HK-2 (cell line): ENCODE measurements around the gene COL4A4.
A peak's percentile ranks its signal among the peaks of the same experiment; 100 is the strongest.

Experiments
- DNase-seq: peaks from one replicate; pipeline ENCODE4 v3.0.0-alpha.2; 2018; ENCODE audit not compliant: unreplicated experiment

COL4A4 gene

DNA sequence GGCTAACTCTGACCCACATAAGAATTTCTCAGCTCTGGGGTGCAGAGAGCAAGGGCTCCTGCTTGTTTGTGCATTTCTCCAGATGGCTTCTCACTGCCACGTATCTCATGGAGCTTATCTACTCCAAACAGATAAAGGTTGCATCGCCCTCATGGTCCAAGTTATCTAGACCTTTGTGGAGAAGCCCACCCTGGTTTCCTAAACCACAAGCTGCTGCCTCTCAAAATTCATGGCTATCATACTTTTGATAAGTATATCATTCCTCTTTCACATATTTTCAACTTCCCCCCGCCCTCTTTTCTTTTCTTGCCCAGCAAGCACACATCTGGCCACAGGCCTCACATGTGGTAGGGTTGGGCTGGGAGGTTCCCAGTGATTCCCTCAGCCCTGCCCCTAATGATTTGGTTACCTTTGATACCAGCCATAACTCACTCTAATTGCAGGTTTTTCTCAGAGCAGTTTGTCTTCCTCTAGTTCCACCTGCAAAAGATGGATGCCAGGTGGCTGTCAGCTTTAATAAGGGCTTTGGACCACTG is 182.1 kb downstream of the COL4A4 start:
- DNase-seq: no peak

DNA sequence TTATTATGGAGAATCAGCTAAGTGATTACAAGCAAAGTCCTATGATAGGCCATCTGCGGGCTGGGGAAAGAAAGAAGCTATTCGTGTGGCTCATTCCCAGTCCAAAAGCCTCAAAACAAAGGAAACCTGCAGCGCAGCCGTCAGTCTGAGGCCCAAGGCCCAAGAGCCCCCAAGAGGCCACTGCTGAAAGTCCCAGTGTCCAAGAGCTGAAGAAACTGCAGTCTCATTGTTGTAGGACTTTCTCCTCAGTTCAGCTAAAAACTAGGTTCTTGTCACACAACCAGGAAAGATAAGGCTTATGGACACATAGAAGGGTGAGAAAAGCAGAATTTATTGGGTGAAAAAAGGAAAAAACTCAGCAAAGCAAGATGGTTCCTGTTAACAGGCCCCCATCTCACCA is 185.0 kb downstream of the COL4A4 start:
- DNase-seq: no peak

DNA sequence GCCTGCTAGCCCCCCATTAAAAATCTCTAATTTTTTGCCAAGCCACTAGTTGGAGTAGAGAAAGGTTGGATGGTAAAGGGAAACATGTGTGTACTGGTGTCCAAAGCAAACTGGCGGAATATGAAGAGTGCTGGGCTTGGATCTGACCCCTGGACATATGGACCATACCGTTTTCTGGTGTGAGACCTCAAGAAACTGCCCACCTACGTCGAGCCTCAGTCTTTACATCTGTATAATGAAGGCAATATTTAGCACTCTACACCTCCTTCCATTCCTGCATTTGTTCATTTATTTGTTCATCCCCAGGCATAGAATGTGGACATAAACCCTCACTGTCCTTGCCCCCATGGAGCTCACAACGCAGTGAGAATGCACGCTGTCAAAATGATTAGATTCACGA is 185.7 kb downstream of the COL4A4 start:
- no peak for DNase-seq

- no peak for DNase-seq
Measured at GRCh38 chr2:226977775-226978190, 186.2 kb downstream of the COL4A4 start.

- DNase-seq: no peak
Measured at GRCh38 chr2:226973816-226974215, 190.2 kb downstream of the COL4A4 start.

DNA sequence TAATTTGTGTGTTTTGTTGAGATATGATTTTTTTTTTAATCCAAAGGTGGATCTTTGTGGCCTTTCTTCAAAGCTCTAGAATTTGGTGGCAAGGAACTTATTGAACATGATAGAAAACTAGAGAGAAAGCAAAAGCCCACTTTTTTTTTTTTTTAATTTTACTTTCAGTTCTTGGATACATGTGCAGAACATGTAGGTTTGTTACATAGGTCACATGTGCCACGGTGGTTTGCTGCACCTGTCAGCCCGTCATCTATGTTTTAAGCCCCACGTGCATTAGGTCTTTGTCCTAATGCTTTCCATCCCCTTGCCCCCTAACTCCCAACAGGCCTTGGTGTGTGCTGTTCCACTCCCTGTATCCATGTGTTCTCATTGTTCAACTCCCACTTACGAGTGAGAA is 192.2 kb downstream of the COL4A4 start:
- DNase-seq: no peak

- DNase-seq: no peak
Measured at GRCh38 chr2:226971084-226971483, 192.9 kb downstream of the COL4A4 start.

DNA sequence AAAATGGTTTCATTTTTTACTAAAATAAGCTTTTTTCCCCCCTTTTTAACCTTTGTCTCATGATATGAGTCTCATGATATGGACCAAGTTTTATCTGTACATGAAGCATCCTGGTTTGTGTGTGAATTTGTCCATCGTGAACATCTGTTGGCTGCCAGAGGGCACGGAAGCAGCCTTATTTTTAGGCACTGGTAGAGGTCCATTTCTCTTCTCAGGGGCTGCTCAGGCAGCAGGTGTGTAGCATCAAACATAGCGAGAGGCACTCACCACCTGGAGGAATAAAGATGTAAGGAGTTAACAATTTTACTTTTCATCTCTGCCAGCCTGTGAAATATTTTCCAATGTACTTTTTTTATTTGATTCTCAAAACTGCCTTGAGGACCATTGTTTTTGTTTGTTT is 193.6 kb downstream of the COL4A4 start:
- no peak for DNase-seq

GRCh38 chr2:226969417-226970080 is 194.5 kb downstream of the COL4A4 start:
- no peak for DNase-seq

- DNase-seq: no peak
Measured at GRCh38 chr2:226965376-226965775, 198.6 kb downstream of the COL4A4 start.

GRCh38 chr2:226963528-226963927 is 200.5 kb downstream of the COL4A4 start:
- peak; percentile 49 for DNase-seq

DNA sequence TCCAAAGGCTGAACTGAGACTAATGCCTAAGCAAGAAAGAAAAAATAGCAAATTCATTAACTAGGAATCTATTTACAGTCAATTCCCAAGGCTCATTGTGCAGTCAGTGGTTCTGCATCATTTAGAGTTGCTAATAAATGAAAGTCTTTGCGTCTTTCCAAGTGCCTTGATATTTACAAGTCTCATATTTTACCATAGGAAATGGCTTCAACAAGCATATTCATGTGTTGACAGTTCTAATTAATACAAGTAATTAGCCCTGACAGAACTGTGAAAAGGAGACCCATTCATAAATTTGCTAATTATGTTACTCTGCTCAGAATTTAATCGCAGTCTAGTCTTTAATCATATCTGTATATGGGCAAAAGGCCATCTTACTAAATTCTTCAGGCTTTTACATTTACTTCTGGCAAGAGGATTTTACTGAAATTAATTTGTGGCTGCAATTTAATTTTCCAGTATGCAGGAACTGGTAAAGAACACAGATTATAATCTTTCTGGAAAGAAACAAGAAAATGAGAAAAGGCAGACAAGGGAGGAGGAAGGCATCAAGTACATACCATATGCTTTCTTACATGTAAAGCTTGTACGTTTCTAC is 201.7 kb downstream of the COL4A4 start:
- DNase-seq: no peak

GRCh38 chr2:226959418-226959817 is 204.6 kb downstream of the COL4A4 start:
- DNase-seq: no peak

DNA sequence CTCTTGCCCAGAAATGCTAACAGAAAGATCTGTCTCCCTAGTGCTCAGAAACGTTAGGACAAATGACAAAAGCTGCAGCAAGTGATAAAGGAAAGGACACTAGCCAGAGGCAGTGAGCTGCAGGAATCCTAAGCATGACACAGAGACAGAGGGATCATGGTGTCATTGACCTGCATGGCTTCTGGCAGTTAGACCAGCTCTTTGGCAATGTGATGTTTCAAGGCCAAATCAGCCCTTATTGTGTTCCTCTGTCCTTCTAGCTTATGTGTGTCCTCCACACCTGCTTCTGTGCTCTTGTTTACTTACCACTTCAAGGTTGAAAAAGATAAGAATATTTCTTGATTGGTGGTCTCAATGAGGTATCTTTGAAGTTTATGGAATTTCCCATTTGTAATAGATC is 207.3 kb downstream of the COL4A4 start:
- DNase-seq: no peak

DNA sequence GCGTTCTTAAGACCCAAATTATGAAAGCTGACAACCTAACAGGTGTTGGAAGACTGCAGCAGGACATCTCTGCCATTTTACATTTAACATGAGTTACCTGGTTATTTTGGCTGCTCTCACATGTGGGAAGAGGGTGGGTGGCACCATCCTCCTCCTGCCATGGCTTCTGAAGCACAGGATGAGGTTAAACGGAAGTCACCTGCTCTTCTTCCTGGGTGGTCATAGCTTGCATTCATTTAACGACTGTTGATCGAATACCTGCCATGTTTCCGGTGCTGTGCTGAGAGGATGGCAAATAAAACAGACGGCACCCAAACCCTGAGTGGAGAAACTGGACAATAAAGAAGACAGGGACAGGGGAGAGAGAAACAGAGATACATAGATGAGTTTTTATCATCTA is 210.2 kb downstream of the COL4A4 start:
- DNase-seq: no peak

GRCh38 chr2:226953206-226953605 is 210.8 kb downstream of the COL4A4 start:
- DNase-seq: no peak
